IMR-90 (cell line): ENCODE measurements around the gene PPP1R14D.
"Not testable (repeated sequence)": the region's sequence is repeated elsewhere in the genome, so short reads cannot be mapped to it uniquely, and the experiment has no call there.

Experiments used
- CEBPB ChIP-seq: IDR thresholded peaks from 2 replicates; pipeline ENCODE4 v1.6.1; 2012; ENCODE audit warnings: low read depth, low read length, improper control_type of control experiment
- CHD1 ChIP-seq: IDR thresholded peaks from 2 replicates; pipeline ENCODE4 v1.6.1; 2012; ENCODE audit warnings: low read depth, low read length, improper control_type of control experiment
- CTCF ChIP-seq: conservative IDR thresholded peaks from 2 replicates; pipeline ENCODE4 v1.5.1; 2012; ENCODE audit warnings: mild to moderate bottlenecking, low read depth, low read length, improper control_type of control experiment
- FOS ChIP-seq: fragments of 150-350 bp; IDR thresholded peaks from 2 replicates; pipeline ENCODE4 v1.6.1; 2016; ENCODE audit warnings: low read depth, low read length
- MXI1 ChIP-seq: IDR thresholded peaks from 2 replicates; pipeline ENCODE4 v1.6.1; 2012; ENCODE audit warnings: low read depth, mild to moderate bottlenecking, low read length, moderate library complexity, borderline replicate concordance
- NFE2L2 ChIP-seq: fragments of 150-350 bp; IDR thresholded peaks from 2 replicates; pipeline ENCODE4 v1.6.1; 2016; ENCODE audit warnings: low read depth, mild to moderate bottlenecking, low read length
- POLR2A ChIP-seq: IDR thresholded peaks from 2 replicates; pipeline ENCODE4 v1.6.1; 2012; ENCODE audit warnings: mild to moderate bottlenecking, low read depth, low read length
- RAD21 ChIP-seq: IDR thresholded peaks from 2 replicates; pipeline ENCODE4 v1.6.1; 2012; ENCODE audit warnings: low read length, improper control_type of control experiment
- RCOR1 ChIP-seq: IDR thresholded peaks from 2 replicates; pipeline ENCODE4 v1.6.1; 2012; ENCODE audit warnings: mild to moderate bottlenecking, low read length, improper control_type of control experiment; ENCODE audit not compliant: insufficient replicate concordance
- RFX5 ChIP-seq: IDR thresholded peaks from 2 replicates; pipeline ENCODE4 v1.8.0; 2012; ENCODE audit warnings: low read depth, mild to moderate bottlenecking, low read length, moderate library complexity
- SMC3 ChIP-seq: fragments of 150-350 bp; IDR thresholded peaks from 2 replicates; pipeline ENCODE4 v1.6.1; 2016; ENCODE audit warnings: low read depth, mild to moderate bottlenecking, antibody characterized with exemption, low read length, moderate library complexity
- TF ChIP-seq, protein P1 (sequence below): fragments of 150-350 bp; IDR thresholded peaks from 2 replicates; pipeline ENCODE4 v1.6.1; 2017; ENCODE audit warnings: mild to moderate bottlenecking, antibody characterized with exemption, low read length, low read depth
- TF ChIP-seq, protein P2 (sequence below): fragments of 150-350 bp; IDR thresholded peaks from 2 replicates; pipeline ENCODE4 v1.6.1; 2016; ENCODE audit warnings: low read depth, mild to moderate bottlenecking, low read length, moderate library complexity, borderline replicate concordance

GRCh38 chr15:40861147-40861546 lies 32.6 kb upstream of the PPP1R14D start:
- not testable (repeated sequence) for TF ChIP-seq CTCF, RCOR1, POLR2A, CEBPB, RAD21, RFX5, NFE2L2, SMC3, CHD1, FOS, MXI1
- TF ChIP-seq, protein P1, sequence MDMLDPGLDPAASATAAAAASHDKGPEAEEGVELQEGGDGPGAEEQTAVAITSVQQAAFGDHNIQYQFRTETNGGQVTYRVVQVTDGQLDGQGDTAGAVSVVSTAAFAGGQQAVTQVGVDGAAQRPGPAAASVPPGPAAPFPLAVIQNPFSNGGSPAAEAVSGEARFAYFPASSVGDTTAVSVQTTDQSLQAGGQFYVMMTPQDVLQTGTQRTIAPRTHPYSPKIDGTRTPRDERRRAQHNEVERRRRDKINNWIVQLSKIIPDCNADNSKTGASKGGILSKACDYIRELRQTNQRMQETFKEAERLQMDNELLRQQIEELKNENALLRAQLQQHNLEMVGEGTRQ, result not testable (repeated sequence)
- TF ChIP-seq, protein P2, sequence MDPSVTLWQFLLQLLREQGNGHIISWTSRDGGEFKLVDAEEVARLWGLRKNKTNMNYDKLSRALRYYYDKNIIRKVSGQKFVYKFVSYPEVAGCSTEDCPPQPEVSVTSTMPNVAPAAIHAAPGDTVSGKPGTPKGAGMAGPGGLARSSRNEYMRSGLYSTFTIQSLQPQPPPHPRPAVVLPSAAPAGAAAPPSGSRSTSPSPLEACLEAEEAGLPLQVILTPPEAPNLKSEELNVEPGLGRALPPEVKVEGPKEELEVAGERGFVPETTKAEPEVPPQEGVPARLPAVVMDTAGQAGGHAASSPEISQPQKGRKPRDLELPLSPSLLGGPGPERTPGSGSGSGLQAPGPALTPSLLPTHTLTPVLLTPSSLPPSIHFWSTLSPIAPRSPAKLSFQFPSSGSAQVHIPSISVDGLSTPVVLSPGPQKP, result not testable (repeated sequence)
